GM12892 (cell line): Measurements from ENCODE around the gene SLC4A8.

Source experiments
- POLR2A ChIP-seq: IDR thresholded peaks from 2 replicates; pipeline ENCODE4 v1.6.1; 2011; ENCODE audit warnings: low read depth, low read length, control low read depth
- POLR2AphosphoS5 ChIP-seq: IDR thresholded peaks from 2 replicates; pipeline ENCODE4 v1.6.1; 2011; ENCODE audit warnings: low read depth, low read length, control low read depth
- TAF1 ChIP-seq: IDR thresholded peaks from 2 replicates; pipeline ENCODE4 v1.6.1; 2011; ENCODE audit warnings: low read depth, mild to moderate bottlenecking, control low read depth, low read length, borderline replicate concordance

DNA sequence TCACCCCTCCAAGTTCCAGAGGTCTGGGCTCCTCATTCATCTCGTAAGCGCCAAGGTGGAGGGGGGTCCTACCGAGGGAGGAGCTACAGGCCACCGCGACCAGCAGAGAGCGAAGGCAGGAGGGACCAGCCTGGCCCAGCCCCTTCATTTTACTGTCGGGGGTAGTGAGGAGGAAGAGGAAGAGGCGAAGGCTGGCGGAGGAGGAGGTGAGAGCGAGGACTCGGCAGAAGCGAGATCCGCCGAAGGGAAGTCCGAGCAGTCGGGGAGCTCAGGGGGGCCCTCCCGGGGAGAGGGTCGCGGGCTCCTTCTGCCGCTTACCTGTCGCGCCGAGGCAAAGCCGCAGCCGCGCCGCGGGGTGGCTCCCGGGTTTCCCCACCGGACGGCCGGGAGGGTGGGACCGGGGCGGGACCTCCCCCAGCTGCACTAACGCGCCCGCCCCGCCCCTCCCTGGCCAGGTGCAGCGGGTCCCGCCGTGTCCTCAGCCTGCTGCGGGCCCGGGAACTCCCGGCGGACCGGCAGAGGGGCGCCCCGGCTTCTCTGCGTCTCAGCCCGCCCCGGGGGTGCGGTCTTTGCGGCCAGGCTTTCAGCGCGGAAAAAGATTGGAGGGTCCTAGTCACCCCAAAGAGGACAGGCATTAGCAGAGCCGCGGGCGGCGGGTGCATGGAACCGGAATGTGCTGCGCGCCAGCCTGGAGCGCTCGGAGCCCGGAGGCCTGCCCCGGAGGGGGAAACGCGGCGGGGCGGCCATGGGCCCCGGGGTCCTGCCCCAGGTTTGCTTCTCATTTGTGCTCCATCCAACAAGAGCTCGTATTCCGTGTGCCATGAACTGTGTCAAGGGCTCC lies 33.1 kb upstream of the SLC4A8 start, which contains the start of gene GALNT6:
- TF ChIP-seq POLR2AphosphoS5 (peak; percentile 16; the same call in 1 of the 2 replicates), POLR2A (peak; percentile 40; the same call in 1 of the 2 replicates), TAF1 (no peak)
